Measurements from ENCODE around the gene RBMS2.
A peak's percentile ranks its signal among the peaks of the same experiment; 100 is the strongest.
"Not testable (repeated sequence)": the region's sequence is repeated elsewhere in the genome, so short reads cannot be mapped to it uniquely, and the experiment has no call there.

The RBMS2 gene

GRCh38 chr12:56521590-56522371 lies at the start of gene RBMS2:
TSS of gene RBMS2 (plus strand) at chr12:56521820. CDS start at chr12:56522024, 204 bp downstream.
- peak; percentile 4 for DNase-seq

GRCh38 chr12:56474389-56474788 lies 47.2 kb upstream of the RBMS2 start:
- DNase-seq, result no peak

- no peak for DNase-seq
Observed at GRCh38 chr12:56476143-56476542, 45.5 kb upstream of the RBMS2 start.

GRCh38 chr12:56476972-56477432 lies 44.6 kb upstream of the RBMS2 start:
- DNase-seq, result no peak

GRCh38 chr12:56477521-56478225 lies 43.9 kb upstream of the RBMS2 start:
- DNase-seq, result no peak

- DNase-seq, result no peak
Observed at GRCh38 chr12:56479625-56480024, 42.0 kb upstream of the RBMS2 start.

- DNase-seq, result no peak
Observed at GRCh38 chr12:56484566-56484965, 37.1 kb upstream of the RBMS2 start.

- DNase-seq, result no peak
Observed at GRCh38 chr12:56486694-56487093, 34.9 kb upstream of the RBMS2 start.

GRCh38 chr12:56487448-56488040 lies 34.1 kb upstream of the RBMS2 start:
- DNase-seq, result peak; percentile 27

GRCh38 chr12:56488041-56488955 lies 33.3 kb upstream of the RBMS2 start, which contains the start of gene GLS2:
TSS of gene GLS2 (minus strand) at chr12:56488161. CDS start at chr12:56488118, 43 bp downstream.
- peak; percentile 50 for DNase-seq

- DNase-seq, result no peak
Observed at GRCh38 chr12:56490360-56490759, 31.3 kb upstream of the RBMS2 start.

- not testable (repeated sequence) for DNase-seq
Observed at GRCh38 chr12:56493409-56494105, 28.1 kb upstream of the RBMS2 start.

- DNase-seq, result not testable (repeated sequence)
Observed at GRCh38 chr12:56494106-56494415, 27.6 kb upstream of the RBMS2 start.

- not testable (repeated sequence) for DNase-seq
Observed at GRCh38 chr12:56494481-56494880, 27.1 kb upstream of the RBMS2 start.

GRCh38 chr12:56496704-56497103 lies 24.9 kb upstream of the RBMS2 start:
- DNase-seq, result not testable (repeated sequence)

- DNase-seq, result not testable (repeated sequence)
Observed at GRCh38 chr12:56498126-56498902, 23.3 kb upstream of the RBMS2 start.

- not testable (repeated sequence) for DNase-seq
Observed at GRCh38 chr12:56499452-56499851, 22.2 kb upstream of the RBMS2 start.

GRCh38 chr12:56499879-56500278 lies 21.7 kb upstream of the RBMS2 start:
- DNase-seq, result not testable (repeated sequence)

GRCh38 chr12:56510786-56511185 lies 10.8 kb upstream of the RBMS2 start:
- DNase-seq, result no peak

- DNase-seq, result not testable (repeated sequence)
Observed at GRCh38 chr12:56514014-56514318, 7.7 kb upstream of the RBMS2 start.

GRCh38 chr12:56517854-56518253 lies 3.8 kb upstream of the RBMS2 start:
- no peak for DNase-seq
